Measurements from ENCODE around the gene PPARD.
A peak's percentile ranks its signal among the peaks of the same experiment; 100 is the strongest.

Gene PPARD

GRCh38 chr6:35354361-35355135 is 12.2 kb downstream of the PPARD start:
- DNase-seq (ENCODE audit: low spot score), result no peak

DNA sequence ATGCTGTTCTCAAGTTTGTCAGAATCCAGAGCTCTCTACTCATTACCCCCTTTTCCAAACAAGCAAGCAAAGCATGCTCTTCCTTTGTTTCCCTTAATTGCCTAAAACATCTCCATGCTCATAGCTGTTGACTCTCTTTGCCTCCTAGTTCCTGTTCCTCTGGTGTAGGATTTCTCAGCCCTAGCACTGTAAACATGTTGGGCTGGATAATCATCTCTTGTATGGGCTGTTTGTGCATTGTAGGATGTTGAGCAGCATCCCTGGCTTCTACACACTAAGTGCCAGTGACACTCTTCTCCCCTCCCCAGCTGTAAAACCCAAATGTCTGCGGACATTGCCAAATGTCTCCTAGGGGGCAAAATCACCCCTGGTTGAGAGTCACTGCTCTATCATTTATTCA is 14.0 kb downstream of the PPARD start:
- DNase-seq (ENCODE audit: low spot score), result no peak

- DNase-seq (ENCODE audit: low spot score), result no peak
Measured at GRCh38 chr6:35357677-35358076, 15.3 kb downstream of the PPARD start.

DNA sequence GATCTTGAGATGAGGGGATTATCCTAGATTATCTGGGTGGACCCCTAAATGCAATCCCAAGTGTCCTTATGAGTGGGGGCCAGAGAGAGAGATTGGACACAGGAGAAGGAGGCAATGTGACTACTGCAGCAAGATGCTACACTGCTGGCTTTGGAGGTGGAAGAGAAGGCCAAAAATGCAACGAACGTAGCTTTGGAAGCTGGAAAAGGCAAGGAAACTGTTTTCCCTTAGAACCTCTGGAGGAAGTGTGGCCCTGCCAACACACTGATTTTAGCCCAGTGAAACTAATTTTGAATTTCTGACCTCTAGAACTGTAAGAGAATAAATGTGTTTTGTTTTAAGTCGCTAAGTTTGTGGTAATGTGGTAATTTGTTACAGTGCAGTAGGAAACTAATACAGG is 15.7 kb downstream of the PPARD start:
- DNase-seq (ENCODE audit: low spot score), result no peak

GRCh38 chr6:35359346-35359743 is 17.0 kb downstream of the PPARD start:
- no peak for DNase-seq (ENCODE audit: low spot score)

DNA sequence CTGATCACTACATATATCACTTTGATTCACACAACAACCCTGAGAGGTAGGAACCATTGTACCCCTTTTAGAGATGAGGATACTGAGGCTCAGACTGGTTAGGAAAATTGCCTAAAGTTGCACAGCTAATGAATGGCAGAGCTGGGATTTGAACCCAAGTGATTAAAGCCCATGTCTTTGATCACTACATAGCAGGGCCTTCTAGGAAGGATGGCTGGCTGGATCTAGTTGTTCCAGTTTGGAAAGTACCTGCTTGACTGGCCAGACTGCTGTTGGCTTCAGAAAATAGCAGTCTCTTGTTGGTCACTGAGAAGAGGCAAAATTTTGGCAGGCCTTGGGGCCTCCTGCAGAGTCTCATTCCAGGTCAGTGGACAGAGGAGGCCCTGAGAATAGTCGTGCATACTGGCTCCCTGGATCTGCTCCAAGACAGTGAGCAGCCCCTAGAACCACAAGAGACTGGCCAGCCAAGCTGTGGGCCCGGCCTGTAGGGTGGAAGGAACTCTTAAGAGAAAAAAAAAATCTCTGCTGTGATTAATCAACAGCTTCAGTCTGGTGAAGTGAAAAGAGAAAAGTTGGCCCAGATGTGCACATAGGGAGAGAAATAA is 17.5 kb downstream of the PPARD start:
- peak; percentile 67 for DNase-seq (ENCODE audit: low spot score)

DNA sequence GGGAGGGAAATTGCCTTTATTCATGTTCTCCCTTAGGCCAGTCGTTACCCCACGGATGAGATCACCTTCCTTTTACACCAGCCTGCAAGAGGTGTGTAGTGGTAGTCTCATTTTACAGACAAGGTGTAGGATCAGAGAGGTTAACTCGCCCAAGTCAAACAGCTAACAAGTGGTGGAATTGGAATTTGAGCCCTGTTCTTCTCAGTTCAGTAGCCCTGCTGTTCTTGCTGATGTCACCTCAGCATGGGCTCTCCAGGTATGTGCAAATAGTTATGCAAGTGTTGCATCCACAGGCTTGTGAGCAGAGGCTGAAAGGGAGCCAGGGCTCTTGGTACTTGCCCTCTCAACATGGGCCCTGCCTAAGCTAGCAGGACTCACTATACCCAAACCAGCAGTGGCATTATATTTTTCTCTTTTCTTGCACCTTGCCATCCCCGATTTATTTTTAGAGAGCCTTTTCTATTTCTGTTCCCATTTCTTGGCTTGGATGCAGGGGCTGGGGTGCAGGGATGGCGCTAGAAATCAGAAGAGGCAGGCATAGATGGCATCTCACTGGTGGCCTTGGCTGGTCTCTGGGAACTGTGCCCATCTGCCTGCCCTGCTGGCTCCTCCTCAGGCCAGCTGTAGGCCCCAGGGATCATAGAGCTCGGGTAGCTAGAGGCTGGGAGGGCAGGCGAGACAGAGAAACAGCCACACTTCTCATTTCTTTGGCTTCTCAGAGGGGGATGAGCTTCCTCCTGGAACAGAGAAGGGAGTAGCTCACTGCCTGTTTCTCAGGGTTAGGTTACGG is 18.2 kb downstream of the PPARD start:
- DNase-seq (ENCODE audit: low spot score), result no peak

- no peak for DNase-seq (ENCODE audit: low spot score)
Measured at GRCh38 chr6:35362200-35362599, 19.8 kb downstream of the PPARD start.

DNA sequence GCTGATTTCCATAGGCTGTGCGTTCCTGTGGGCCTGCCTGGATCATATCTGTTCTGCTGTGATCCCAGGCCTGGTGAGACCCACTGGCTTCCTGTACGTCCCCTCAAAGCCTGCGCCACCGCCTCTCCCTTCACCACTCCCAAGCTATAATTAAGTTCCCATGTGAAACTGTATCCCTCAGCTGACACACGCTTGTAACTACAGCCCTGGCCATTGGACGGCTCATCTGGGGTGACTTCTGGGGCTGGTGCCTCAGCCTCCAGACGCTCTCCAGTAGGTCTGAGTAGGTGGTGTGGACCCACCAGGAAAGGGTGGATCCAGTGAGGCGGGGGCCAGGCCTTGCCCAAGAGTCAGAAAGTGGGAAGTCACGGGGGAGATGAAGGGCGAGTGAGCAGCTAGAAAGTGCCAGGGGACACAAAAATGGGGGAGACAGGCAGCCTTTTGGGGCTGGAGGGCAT is 21.0 kb downstream of the PPARD start:
- no peak for DNase-seq (ENCODE audit: low spot score)

DNA sequence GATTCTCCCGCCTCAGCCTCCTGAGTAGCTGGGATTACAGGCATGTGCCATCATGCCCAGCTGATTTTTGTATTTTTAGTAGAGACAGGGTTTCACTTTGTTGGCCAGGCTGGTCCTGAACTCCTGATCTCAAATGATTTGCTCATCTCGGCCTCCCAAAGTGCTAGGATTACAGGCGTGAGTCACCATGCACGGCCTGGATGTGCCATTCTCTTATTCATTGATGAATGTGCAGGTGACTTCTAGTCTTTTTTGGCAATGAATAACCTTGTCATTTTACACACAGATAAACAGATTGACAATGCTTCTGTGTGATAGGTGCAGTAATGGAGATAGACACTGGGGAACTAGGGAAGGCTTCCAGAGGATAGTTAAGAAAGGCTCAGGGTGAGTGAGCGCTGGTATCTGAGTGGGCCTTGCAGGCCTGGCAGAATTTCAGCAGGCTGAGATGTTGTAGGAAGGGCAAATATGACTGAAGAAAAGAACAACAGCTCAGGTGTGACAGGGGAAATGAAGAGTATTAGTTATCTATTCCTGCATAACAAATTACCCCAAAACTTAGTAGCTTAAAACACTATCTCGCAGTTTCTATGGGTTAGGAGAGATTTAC is 23.3 kb downstream of the PPARD start:
- no peak for DNase-seq (ENCODE audit: low spot score)

DNA sequence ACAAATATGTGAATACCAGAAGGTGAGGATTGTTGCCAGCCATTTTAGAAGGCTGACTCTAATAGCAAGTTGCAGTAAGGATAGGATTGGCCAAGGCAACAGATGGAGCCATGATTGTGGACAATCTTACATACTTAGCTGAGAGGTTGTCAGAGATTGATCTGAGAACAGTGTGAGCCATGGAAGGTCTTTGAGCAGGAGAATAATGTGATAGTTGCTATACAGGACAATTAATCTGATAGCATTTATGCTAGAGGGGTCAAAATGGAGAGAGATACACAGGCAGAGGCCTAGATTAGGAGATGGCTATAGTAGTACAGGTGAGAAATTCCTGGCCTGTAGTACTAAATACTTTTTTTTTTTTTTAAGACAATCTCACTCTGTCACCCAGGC is 23.8 kb downstream of the PPARD start:
- DNase-seq (ENCODE audit: low spot score), result no peak

- DNase-seq (ENCODE audit: low spot score), result no peak
Measured at GRCh38 chr6:35367646-35368037, 25.3 kb downstream of the PPARD start.

DNA sequence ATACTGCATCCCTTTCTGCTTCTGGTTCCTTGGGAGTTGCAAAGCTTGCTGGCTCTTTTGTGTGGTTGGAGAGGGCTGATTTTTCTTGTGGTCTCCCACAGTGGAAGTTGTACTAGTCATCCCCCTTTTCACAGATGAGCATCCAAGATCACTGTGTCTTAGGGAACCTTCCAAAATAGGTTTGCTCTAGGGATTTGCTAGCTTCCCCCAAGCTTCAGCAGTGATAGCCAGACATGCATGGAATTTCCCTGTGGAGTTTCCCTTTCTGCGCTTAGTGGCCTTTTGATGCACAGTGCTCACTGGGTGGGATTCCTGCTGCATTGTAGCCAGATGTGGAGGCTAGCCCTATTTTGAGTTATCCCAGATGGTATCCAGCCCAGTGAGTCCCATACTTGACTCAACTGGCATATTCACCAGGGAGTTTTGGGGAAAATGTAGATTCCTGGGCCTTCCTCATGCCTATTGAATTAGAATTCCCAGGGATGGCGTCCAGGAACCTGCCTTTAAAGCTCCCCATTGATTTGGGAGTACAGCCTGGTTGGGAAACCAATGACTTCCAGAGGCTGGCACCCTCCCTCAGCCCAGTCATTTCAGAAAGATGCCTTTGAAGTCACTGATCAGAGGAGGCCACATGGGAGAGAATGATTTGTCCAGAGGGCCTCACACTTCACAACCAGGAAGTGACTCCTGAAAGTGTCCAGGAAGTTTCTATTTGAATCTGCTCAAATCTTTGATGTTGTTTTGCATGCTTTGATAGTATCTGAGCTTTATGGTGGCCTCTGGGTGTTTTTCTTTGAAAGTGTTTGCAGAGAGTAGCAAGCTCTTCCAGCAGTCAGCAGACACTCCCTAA is 25.9 kb downstream of the PPARD start:
- peak; percentile 72 for DNase-seq (ENCODE audit: low spot score)

GRCh38 chr6:35370124-35370741 is 27.9 kb downstream of the PPARD start:
- peak; percentile 95 for DNase-seq (ENCODE audit: low spot score)

DNA sequence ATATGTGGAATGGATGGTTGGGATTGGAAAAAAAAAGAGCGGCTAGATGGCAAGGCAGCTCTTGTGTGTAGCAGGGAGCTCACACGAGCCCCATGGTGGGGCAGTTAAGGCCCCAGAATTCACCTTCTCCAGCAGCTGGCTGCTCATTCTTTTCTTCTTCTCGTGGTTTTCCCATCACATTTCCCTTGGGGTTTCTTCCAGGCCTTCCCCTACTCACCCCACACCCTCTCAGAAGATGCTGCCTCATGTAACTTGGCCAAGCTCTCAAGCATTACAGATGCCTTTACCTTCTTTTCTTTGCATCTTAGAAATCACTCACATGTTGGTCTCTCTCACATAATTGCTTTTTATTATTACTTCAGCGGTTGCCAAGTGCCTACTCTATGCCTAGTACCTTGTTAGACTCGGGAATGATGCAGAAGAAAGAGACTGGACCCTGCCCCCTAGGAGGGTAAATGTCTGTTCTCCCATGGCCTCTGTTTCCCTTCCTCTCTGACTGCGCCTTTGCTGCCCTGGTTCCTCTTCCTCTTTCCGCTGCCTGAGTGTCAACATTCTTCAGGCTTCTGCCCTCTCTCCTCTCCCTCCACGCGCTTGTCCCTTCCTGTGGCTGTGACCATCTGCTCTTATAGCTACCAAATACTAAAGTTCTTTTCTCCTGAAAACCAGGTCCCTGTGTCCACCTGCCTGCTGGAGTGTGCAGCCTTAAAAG is 28.6 kb downstream of the PPARD start:
- DNase-seq (ENCODE audit: low spot score), result peak; percentile 74

- no peak for DNase-seq (ENCODE audit: low spot score)
Measured at GRCh38 chr6:35371494-35372262, 29.3 kb downstream of the PPARD start.

DNA sequence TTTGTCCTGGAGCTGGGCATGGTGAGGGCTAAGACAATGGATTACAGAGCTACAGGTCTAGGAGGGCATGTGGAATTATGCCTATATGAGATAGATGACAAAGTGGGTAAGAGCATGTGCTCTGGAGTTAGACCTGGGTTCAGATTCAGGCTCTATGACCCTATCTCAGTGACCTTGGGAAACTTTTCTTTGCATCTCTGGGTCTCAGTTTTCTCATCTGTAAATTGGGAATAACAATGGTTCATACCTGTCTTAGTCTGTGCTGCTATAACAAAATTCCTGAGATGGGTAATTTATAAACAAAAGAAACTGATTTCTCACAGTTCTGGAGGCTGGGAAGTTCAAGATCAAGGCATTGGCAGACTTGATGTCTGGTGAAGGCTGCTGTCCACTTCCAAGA is 30.3 kb downstream of the PPARD start:
- no peak for DNase-seq (ENCODE audit: low spot score)

GRCh38 chr6:35376281-35376680 is 33.9 kb downstream of the PPARD start:
- DNase-seq (ENCODE audit: low spot score), result no peak

DNA sequence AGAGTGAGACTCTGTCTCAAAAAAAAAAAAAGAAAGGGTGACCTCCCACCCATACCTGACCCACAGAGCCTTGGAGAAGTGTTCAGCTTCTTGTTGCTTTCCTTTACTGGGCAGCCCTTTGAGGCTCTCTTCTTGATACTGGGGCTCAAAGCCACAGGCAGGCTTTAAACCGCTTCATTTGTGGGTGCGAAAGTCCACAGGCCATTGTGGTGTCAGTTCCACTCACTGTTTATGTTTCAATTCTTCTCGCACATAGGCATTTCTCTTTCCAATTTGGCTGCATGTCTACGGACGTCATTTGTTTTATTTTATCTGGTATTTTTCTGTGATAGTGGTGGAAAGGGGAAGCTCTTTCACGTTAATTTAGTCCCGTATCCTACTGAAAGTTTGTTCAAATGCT is 34.6 kb downstream of the PPARD start:
- no peak for DNase-seq (ENCODE audit: low spot score)

GRCh38 chr6:35378261-35378660 is 35.9 kb downstream of the PPARD start:
- DNase-seq (ENCODE audit: low spot score), result no peak
